Activated naive CD4-positive, alpha-beta T cell (primary cell): ENCODE results near the gene STK24.

Experiments used
- DNase-seq, 4 experiments: peaks; one replicate each; lab custom pipeline; 2025; lab: John Stamatoyannopoulos, UW

The STK24 gene

DNA sequence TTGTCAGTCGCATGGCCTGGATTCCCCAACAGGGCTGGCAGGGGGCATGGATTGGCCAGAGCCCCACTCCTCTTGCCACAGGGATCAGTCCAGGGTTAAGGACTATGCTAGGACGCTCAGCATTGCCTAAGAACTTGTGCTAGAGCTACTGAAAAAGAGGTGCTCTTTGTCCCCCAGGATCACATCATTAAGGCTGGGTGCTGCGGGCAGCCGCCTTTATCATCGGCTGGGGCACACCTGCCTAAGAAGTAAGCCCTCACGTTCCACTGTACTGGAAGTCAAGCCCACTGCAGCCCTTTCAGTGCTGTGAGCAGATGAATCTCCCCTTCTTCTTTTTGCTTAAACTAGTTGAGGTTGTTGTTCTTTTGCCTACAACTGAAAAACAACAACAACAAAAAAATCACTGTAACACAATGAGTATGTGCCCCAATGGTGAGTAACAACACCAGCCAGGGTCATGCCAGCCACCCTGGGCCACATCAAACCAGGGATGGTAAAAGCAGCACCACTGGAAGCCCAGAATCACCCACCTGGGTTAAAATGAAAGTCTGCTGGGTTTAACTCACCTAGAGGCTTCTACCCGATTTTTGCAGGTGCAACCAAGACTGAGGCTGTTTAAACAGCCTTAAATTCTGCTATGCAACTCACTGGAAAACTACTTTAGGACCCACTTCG, 20.6 kb downstream of the STK24 start:
- DNase-seq = no peak

DNA sequence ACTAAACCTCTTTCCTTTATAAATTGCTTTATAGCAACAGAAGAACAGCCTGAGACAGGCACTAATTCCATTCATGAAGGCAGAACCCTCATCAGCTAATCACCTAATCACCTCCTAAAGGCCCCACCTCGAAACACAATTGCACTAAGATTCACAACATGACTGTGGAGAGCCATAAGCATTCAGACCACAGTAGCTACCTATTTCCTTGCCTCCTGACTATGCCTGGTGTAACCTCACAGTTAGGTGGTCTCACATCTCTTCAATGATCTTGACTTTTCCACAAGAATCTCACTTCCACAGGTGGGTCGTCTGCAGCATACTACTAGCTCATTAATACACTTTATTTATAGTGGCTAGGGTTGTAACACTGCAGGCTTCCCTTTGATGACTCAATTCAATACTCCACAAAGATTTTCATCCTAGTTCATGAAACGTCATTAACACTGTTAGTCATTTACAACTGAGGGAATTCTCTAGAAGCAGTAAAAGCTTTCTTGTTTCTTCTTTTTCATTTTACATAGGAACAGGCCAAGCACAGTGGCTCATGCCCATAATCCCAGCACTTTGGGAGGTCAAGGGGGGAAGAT, 27.1 kb downstream of the STK24 start:
- DNase-seq = no peak

DNA sequence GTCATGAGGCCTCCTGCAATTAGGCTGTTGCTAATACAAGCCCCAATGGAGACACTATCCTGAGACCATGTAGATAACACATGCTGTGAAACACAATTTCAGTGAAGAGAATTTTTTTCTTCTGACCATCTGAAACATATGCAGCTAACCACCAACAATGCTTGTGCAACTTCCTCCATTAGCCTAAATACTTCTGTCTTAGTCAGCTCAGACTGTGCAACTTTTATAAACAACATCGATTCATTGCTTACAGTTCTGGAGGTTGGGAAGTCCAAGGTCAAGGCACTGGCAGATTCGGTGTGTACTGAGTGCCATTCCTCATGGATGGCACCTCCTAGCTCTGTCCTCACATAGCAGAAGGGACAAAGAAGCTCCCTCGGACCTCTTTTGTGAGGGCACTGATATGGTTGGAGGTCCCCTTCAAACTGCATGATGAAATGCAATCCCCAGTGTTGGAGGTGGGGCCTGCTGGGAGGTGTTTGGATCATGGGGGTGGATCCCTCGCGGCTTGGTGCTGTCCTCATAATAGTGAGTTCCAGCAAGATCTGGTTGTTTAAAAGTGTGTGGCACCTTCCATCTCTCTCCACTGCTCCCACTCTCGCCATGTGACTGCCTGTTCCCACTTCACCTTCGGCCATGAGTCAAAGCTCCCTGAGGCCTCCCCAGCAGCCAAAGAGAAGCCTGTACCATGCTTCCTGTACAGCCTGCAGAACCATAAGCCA, 27.7 kb downstream of the STK24 start:
- no peak for DNase-seq

DNA sequence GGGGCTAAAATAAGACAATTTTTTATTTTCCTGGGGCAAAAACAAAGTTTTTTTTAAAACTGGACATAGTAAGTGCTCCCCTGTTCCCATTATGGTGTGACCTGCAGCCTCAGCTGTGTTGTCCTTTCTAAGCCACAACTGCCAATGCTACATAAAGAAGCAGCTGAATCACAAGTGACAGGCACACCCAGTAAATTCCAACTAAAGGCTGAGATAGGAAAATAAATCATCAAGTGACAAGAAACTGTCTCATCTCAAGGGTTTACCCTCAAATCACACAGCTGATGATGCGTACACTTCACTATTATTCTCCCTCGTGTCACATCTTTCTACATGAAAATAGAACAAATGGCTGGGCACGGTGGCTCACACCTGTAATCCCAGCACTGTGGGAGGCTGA, 28.7 kb downstream of the STK24 start:
- no peak for DNase-seq

DNA sequence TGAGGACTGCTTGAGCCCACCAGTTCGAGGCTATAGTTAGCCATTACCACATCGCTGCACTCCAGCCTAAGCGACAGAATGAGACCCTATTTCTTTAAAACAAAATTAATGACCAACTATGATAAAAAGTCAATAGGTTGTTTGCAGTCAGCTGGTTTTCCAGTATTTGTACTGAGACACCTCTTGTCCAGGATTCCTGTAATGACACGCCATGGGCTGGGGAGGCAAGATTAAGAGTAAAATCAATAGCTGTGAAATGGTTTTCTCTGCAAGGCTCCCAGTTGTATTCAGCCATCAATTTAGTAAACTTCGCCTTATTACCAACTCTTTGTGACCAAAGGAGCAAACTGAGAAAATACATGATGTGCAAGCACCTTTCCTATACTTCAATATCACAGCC, 29.5 kb downstream of the STK24 start:
- DNase-seq = no peak

DNA sequence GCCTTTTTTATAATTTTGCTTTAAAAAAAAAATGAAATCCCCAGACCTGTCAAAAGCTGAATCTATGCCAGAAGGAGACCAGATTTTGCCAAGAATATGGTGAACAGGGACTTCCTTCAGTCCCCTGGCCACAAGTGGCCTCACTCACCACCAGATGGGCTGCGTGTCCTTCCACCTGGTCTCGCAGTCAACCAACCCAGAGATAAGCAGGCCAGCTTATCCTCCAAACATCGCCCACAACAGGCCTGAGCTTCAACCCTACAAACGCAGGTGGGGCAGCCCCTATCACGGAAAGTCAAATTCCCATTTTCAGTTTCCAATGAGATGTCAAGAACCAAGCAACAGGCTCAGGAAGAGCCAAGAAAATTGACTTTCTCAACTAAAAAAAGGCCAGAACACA, 30.5 kb downstream of the STK24 start:
- no peak for DNase-seq

DNA sequence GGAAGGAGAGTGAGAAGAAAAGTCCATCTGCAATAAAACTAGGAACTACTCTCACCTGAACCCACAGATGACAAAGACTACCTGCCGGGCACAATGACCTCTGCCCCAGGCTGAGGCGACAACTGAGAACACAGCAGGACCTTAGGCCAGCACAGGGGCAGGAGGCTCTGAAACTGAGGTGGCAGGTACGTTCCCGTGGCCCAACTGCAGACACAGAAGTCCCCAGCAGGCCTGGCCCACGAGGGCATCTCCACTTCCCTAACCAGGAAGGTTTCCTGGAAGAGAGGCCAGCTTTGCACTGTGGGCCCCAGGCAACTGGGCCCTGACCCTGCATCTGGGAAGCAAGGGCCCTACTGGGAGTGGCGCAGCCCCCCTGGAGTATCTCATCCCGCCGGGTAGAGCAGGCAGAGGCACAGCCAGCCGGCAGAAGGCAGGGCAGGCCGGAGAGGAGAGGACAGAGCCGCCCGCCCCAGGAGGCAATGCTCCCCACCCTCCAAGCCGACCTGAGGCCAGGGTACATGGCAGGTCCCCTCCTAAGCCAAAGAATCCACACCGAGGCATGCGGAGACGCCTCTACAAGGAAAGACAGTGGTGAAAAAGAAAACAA, 32.7 kb downstream of the STK24 start:
- no peak for DNase-seq

DNA sequence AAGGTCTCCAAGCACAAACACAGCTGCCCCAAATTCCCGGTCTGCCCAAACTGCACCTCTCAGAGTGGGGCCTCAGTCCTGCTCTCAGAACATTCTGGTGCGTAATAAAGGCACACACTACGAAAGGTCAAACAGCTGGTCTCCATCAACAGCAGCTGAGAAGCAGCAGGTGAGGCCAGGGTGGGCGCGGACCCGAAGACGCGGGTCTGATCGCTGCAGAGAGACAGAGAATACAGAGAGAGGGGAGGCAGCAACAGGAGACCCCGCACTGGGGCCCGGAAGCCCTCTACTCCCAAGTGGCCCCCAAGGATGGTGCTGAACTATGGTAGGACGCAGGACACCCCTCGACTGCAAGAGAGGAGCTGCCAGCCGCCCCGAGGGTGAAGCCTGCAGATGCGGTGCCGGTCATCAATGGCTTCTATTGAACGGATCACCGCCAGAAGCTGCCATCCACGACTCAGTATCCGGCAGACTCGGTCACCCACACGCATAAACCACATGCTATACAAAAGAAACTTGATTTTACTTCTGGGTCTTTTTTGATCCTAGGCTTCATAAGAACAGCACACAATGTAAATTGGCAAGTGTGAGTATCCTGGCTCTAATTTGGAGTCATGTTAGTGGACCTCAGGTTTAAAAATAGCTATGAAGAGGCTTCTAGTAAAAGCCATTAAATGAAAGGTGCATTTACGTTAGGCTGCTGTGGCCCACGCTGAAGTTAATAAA, 33.4 kb downstream of the STK24 start:
- no peak for DNase-seq

DNA sequence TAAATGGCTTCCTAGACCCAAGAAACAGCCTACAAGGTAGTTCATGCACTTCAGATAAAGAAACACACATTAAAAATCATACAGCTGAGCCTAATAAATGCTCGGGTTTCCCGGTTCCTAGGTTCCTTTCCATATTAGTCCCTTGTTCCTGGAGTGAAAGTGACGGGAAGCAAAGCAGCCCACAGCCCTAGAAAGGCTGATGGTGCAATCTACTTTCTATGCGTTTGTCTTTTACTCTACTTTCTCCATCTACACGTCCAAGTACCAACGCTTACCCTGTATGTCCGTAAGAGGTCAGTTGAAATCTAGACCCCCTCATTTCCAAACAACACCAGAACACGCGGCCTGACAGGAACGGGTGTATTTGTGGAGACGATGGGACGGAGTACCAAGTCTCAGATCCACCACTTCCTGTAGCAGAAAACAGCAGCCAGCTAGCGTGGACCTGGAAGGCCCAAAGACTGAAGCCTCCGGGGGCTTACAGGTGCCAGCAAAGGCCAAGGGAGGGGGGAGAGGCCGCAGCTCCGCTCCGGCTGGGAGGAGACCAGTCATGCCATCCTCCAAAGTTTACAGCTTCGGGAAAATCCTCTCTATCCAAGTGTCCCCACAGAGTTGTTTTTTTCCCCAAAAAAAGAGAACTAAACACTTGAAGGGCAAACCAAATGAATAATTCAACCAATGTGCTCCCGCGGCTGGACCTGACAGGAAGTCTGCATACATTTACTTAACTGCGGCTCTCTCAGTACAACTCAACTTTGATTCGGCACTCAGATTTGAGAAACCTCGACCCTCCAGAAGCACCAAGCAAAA, 34.1 kb downstream of the STK24 start:
- no peak for DNase-seq

DNA sequence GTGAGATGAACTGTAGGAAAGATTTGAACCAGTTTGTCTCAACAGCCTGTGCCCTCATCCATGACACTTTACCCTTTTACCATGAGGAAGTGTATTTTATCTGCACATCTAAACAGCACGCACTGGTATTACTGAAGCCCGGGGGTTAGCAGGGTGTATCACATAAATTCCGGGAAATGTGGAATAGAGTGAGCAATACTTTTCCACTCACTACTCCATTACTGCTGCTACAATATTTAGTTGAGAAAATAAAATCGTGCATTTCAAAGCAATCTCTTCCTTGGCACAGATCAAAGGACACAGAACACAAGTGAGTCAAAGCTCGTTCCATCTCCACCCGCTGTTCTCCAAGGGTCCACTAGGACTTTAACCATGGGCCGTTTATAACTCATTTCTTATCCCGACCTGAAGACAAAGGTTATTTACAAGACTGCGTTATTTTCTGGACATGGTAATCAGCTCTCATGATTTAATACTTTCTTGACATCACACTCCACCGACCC, 35.2 kb downstream of the STK24 start:
- DNase-seq = no peak

DNA sequence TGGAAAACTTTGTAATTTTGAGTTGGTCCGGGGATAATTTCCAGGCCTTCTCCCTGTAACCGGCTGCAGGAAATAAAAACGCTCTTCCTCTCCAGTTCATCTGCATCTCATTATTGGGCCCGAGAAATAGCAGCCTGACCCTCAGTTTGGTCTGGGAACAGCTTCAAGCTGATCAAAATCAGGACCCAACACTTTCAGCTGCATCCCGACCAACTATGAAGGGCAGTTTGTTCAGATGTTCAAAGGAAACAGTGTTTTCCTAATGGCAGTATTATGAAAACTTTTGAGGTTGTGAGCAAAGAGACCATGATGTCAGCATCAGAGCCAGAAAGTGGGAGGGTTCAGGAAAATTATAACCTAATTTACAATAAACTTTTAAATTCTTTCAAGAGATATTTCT, 35.7 kb downstream of the STK24 start:
- no peak for DNase-seq

DNA sequence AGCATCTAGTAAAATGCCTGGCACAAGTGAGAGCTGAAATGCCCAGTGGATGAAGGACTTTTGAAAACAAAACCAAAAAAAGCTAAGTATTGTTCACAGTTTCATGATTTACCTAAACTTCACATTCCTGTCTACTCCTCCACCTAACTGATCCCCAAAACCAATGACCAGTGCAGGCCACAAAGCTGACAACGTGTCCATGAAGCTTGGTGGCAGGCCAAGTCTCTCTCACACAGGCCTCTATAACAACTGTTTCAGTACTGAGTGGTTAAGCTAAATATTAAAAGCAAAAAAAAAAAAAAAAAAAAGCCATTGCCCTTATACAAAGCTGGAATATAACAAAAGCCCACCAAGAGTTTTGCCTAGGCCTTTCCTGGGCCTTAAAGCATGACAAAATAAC, 36.4 kb downstream of the STK24 start:
- DNase-seq = no peak

DNA sequence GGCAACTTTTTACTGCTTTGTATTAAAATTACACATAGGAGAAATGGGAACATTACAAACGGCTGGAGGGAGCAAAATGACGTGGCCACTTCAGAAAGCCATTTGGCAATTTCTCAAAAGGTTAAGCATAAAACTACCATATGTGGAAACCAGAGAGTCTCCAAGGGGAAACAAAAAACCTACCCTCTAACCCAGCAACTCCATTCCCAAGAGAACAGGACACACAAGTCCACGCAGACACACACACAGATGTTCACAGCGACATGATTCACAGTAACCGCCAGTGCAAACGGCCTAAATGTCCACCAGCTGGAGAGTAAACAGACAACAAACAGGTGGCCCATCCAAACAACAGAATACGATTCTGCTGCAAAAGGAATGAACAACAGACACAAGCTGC, 37.2 kb downstream of the STK24 start:
- DNase-seq = no peak

DNA sequence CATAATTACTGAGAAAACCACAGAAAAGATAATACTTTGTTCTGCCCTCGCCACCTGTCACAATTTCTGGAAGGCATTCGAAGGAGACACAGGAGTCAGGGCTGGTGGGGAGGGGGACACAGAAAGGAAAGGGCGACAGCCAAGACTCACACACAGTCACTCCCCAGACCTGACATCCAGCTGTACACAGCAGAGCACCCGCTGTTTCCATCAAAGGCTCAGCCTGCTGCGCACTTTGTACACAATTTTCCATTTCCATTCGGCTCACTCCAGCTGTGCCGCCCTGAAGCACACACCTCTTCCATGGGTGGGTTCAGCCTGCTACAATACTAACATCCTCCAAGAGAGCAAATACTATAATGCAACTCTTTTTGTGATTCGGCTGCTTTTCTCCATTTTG, 38.0 kb downstream of the STK24 start:
- DNase-seq = no peak

DNA sequence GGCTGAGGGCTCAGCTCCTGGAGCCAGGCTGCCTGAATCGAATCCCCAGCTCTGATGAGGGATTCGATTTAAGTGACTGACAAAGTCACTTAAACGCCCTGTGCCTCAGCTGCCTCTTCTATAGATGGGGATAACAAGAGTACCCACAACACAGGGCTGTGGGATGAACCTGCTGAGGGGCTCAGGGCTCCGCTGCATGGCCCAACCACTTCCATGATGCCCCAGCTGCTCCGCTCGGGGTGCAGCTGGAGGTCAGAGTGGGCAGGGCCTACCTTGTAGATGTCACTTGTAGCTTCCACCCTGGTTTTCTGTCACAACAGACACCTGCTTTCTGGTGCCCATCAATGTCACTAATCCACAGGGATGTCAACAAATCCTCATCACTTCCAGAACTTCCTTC, 39.2 kb downstream of the STK24 start:
- DNase-seq = no peak

DNA sequence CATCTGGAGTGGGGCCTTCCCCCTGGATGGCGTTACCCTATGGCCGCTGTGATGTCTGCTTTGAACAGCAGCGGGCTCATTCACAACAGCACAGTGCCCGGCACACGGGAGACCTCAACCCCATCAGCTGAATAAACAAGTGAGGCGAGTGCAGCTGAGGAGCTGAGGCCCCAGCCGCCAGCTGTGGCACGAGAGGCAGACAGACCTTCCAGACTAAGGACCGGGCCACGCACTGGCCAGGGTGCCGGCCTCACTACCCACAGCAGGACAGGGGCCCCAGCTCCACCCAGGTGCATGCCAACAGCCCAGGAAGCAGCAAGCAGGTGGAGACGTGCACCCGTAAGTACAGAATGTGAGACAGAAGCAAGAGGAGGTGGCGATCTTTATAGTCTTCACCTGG, 39.6 kb downstream of the STK24 start:
- no peak for DNase-seq

DNA sequence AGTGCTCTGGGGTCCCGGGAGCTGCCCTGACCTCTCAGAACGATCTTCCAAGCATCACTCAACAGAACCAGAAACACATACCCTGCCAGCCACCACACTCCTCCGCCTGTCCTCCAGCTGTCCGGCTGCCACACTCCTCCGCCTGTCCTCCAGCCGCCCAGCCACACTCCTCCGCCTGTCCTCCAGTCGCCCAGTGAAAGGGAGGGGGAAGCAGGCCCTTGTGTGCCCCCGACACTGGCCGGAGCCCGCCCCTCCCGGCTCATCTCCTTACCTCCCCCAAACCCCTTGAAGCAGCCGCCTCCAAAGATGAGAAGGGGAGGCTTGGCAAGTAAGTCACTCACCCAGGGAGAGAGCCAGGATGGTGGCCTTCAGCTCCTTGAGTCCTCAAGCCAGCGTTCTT, 40.2 kb downstream of the STK24 start:
- DNase-seq = no peak

DNA sequence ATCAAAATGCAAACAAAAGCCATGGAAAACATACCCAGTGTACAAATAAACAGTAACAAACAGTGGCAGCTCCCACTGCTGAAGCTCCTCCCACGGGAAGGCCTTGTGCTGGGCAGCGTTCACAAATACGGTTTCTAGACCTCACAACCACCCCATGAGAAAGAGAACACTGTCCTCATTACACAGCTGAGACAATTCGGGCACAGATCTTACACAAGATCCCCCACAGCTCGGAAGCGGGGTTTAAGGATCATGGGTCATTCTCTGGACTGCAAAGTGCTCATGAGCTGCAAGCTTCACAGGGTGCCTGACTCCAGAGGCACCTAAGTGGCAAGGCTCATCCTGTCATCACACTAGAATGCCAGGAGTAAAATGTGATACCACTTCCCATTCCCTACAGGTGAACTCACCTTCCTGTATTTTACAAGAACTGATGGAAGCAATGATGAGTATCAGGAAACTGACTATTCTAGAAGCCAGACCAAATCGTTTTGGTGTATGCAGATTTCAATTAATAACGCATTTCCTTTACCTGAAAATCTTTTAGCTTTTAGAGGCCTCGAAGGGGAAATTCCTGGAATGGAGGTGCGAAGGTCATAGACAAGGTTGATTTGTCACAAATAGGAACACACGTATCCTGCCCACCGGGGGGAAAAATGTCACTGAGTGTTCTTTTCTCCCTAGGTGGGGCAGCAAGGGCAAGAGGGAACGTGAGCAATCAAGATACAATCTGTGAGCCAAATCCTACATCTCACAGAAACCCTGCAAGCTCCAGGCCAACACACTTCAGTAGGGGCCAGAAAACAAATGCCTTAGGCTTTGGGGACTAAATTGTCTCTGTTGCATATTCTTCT, 41.2 kb downstream of the STK24 start:
- no peak for DNase-seq

DNA sequence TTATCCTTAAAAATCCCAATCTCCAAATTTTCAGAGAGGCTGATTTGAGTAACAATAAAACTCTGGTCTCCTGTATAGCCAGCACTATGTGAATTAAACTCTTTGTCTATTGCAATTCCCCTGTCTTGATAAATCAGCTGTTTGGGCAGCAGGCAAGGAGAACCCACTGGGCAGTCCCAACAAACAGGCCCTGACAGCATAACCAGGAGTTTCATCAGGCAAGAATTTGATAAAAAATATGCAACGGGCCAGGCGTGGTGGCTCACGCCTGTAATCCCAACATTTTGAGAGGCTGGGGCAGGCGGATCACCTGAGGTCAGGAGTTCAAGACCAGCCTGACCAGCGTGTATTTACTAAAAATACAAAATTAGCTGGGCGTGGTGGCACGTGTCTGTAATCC, 42.1 kb downstream of the STK24 start:
- no peak for DNase-seq

DNA sequence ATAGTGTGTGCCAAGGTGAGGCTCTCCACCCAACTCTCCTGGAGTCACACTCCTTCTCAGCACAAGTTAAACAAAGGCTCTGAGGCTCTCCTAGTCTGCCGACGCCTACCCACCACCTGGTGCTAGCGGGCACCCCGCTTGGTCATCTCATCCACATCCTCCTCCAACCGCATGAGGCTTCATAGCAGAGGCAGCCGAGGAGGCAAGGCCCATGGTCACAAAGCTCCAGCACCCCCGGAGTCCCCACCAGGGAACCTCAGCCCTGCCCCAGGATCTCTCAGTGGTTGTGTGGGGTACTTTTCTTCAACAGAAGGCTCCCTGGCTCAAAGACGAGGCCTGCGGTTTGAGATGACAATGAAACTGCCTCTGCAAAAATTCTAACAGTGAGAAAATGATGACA, 43.0 kb downstream of the STK24 start:
- DNase-seq = no peak

DNA sequence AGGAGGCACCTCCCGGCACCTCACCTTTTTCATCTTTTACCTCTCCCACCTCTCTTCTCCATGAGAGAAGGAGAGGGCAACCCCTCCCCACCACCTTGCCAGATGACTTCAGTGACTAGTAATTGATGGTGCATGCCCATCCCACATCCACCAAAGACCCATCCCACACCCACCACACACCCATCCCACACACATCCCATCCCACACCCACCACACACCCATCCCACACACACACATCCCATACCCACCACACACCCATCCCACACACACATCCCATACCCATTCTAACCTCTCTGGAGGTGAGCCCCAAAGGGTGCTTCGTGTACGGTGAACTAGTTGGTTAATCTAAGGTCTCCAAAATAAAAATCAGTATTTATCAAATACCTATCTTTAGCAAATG, 44.7 kb downstream of the STK24 start:
- no peak for DNase-seq
